OCI-LY7 (cell line): ENCODE measurements around the gene CDK11B. TPM values are rescaled to one million over a fixed set of nuclear protein-coding genes. Genes with fewer than 3 reads are reported as not detected.
"Not testable (repeated sequence)": the region's sequence is repeated elsewhere in the genome, so short reads cannot be mapped to it uniquely, and the experiment has no call there.

Source experiments
- BruUV-seq: library from RNA; stranded (reverse); fragments of 400-500 nt; replicated peaks from 2 replicates; lab custom pipeline; 2021; lab: Mats Ljungman, UMichigan
- CTCF ChIA-PET: fragments of 300-600 bp; sonication (Branson Sonifier 250); formaldehyde crosslinking; loops from one replicate; lab custom pipeline; 2022; ENCODE audit warnings: antibody characterized with exemption; ENCODE audit not compliant: unreplicated experiment; lab: Charles Lee
- POLR2A ChIA-PET: fragments of 300-600 bp; sonication (Branson Sonifier 250); formaldehyde crosslinking; loops from one replicate; lab custom pipeline; 2022; ENCODE audit warnings: antibody characterized with exemption; lab: Charles Lee
- DNase-seq: peaks from one replicate; pipeline ENCODE4 v3.0.0-alpha.2; 2015; ENCODE audit warnings: low spot score
- H2AFZ ChIP-seq: fragments of 200-600 bp; sonication (generic), shearing (Covaris generic); 2 replicates; pipeline ENCODE4 v1.6.1; 2014; ENCODE audit warnings: mild to moderate bottlenecking, antibody characterized with exemption, low read length, moderate library complexity
- H3K27ac ChIP-seq: fragments of 200-600 bp; sonication (generic); 2 replicates; pipeline ENCODE4 v1.5.1; 2014; ENCODE audit warnings: mixed run types, low read depth, mild to moderate bottlenecking, moderate library complexity, low read length, inconsistent platforms; ENCODE audit not compliant: poor library complexity, severe bottlenecking
- H3K36me3 ChIP-seq: fragments of 200-600 bp; sonication (generic); 2 replicates; pipeline ENCODE4 v1.6.1; 2014; ENCODE audit warnings: mild to moderate bottlenecking, antibody characterized with exemption, low read length, moderate library complexity, mixed read lengths; ENCODE audit not compliant: insufficient read depth
- H3K4me1 ChIP-seq: fragments of 200-600 bp; sonication (generic); 2 replicates; pipeline ENCODE4 v1.5.1; 2014; ENCODE audit warnings: mild to moderate bottlenecking, low read length; ENCODE audit not compliant: insufficient read depth, poor library complexity, severe bottlenecking
- H3K4me2 ChIP-seq: fragments of 200-600 bp; sonication (generic); 2 replicates; pipeline ENCODE4 v1.6.1; 2014; ENCODE audit warnings: mild to moderate bottlenecking, low read length
- H3K4me3 ChIP-seq: fragments of 200-600 bp; sonication (generic); 2 replicates; pipeline ENCODE4 v1.5.1; 2014; ENCODE audit warnings: mild to moderate bottlenecking, low read depth, low read length; ENCODE audit not compliant: poor library complexity, severe bottlenecking
- H3K79me2 ChIP-seq: fragments of 200-600 bp; sonication (generic); 2 replicates; pipeline ENCODE4 v1.6.1; 2016; ENCODE audit warnings: low read depth, mild to moderate bottlenecking, low read length, moderate library complexity, mixed read lengths; ENCODE audit not compliant: insufficient read depth
- H3K9me2 ChIP-seq: fragments of 200-600 bp; sonication (generic); 2 replicates; pipeline ENCODE4 v1.6.1; 2016; ENCODE audit warnings: mild to moderate bottlenecking, low read length, mixed read lengths; ENCODE audit not compliant: insufficient read depth
- H3K9me3 ChIP-seq: fragments of 200-600 bp; sonication (generic); 2 replicates; pipeline ENCODE4 v1.6.1; 2014; ENCODE audit warnings: mild to moderate bottlenecking, mixed run types, low read length, mixed read lengths
- H4K20me1 ChIP-seq: fragments of 200-600 bp; sonication (generic); 2 replicates; pipeline ENCODE4 v1.6.1; 2014; ENCODE audit warnings: mild to moderate bottlenecking, antibody characterized with exemption, low read length, moderate library complexity, mixed read lengths; ENCODE audit not compliant: insufficient read depth
- EZH2phosphoT487 ChIP-seq: fragments of 200-600 bp; sonication (generic); IDR thresholded peaks from 2 replicates; pipeline ENCODE4 v1.6.1; 2018; ENCODE audit warnings: low read depth, borderline replicate concordance, mild to moderate bottlenecking, mixed run types, antibody characterized with exemption, low read length, moderate library complexity, mixed read lengths
- intact Hi-C: fragments of 100-400 bp; cut with micrococcal nuclease; formaldehyde crosslinking; loops from one replicate; pipeline ENCODE4 v1.10.0; 2022; ENCODE audit not compliant: unreplicated experiment
- total RNA-seq, 2 experiments: library from RNA; depleted of rRNA in 1 of 2; stranded (reverse); fragments of >200 nt in 1 of 2; shearing (Covaris generic) in 1 of 2; gene quantifications; 2 replicates each; pipeline ENCODE4 v1.2.3, GENCODE V29; 2014 to 2022
- TF ChIP-seq, protein P1 (sequence below): fragments of 200-600 bp; sonication (generic); conservative IDR thresholded peaks from 2 replicates; pipeline ENCODE4 v1.5.1; 2014; ENCODE audit warnings: mild to moderate bottlenecking, antibody characterized with exemption, low read length, moderate library complexity, mixed read lengths

CDK11B gene
- total RNA-seq, 2 experiments from 2014 or later, result 21.6 to 51.5 TPM

DNA sequence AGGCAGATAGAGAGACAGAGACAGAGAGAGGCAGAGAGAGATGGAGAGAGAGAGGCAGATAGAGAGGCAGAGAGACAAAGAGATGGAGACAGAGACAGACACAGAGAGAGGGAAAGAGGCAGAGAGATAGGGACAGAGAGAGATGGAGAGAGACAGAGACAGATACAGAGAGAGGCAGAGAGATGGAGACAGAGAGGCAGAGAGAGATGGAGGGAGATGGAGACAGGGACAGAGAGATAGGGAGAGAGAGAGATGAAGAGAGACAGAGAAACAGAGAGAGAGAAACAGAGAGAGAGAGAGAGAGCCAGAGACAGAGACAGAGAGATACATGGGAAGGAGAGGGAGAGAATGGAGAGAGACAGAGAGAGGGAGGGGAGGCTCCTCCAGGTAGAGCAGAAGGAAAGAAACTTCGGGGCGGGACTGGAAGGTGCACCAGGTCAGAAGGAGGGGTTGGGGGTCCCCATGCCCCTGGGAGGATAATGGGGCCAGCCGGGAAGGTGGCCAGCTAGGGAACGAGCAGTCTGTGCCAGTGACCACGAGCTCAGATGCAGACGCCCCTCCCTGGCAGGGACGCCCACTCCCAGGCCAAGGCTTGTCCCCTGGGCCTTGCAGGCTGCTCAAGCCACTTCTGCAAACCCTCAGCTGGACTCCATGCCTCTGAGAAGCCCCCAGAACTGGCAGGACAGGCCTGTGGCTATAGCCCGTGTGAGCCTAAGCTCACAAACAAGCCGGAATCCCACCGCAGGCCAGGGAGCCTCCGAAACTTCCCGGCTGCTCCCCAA, 62.1 kb downstream of the CDK11B start:
- POLR2A ChIA-PET, result no interaction called here
- Histone ChIP-seq H3K4me2 (no peak overlapping the region), H3K27ac (no peak overlapping the region), H3K4me1 (no peaks in the 10 kb centered on the region), H3K9me2 (no peaks in the 10 kb centered on the region), H2AFZ (no peak overlapping the region), H3K9me3 (no peaks in the 10 kb centered on the region), H4K20me1 (no peaks in the 10 kb centered on the region), H3K79me2 (no peaks in the 10 kb centered on the region), H3K4me3 (no peak overlapping the region), H3K36me3 (no peaks in the 10 kb centered on the region)
- CTCF ChIA-PET, result no interaction called here
- no peak for DNase-seq
- TF ChIP-seq, protein P1, sequence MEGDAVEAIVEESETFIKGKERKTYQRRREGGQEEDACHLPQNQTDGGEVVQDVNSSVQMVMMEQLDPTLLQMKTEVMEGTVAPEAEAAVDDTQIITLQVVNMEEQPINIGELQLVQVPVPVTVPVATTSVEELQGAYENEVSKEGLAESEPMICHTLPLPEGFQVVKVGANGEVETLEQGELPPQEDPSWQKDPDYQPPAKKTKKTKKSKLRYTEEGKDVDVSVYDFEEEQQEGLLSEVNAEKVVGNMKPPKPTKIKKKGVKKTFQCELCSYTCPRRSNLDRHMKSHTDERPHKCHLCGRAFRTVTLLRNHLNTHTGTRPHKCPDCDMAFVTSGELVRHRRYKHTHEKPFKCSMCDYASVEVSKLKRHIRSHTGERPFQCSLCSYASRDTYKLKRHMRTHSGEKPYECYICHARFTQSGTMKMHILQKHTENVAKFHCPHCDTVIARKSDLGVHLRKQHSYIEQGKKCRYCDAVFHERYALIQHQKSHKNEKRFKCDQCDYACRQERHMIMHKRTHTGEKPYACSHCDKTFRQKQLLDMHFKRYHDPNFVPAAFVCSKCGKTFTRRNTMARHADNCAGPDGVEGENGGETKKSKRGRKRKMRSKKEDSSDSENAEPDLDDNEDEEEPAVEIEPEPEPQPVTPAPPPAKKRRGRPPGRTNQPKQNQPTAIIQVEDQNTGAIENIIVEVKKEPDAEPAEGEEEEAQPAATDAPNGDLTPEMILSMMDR, result no peak
- TF ChIP-seq EZH2phosphoT487, result no peak
- no TSS peak for BruUV-seq
- intact Hi-C loops, result no loop called here

DNA sequence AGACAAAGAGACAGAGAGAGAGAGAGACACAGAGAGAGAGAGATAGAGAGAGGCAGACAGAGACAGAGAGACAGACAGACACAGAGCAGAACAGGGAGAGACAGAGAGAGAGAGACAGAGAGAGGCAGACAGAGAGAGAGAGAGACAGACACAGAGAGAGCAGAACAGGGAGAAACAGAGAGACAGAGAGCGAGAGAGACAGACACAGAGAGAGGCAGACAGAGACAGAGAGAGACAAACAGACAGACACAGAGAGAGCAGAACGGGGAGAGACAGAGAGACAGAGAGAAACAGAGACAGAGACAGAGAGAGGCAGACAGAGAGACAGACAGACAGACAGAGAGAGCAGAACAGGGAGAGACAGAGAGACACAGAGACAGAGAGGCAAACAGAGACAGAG, 63.5 kb downstream of the CDK11B start:
- DNase-seq, H3K4me2 ChIP-seq, H3K27ac ChIP-seq, H3K9me2 ChIP-seq, H2AFZ ChIP-seq, CTCF ChIA-PET, BruUV-seq, POLR2A ChIA-PET, H3K9me3 ChIP-seq, H3K4me1 ChIP-seq, intact Hi-C loops, H3K36me3 ChIP-seq, H3K79me2 ChIP-seq, H4K20me1 ChIP-seq, H3K4me3 ChIP-seq: not testable (repeated sequence)

DNA sequence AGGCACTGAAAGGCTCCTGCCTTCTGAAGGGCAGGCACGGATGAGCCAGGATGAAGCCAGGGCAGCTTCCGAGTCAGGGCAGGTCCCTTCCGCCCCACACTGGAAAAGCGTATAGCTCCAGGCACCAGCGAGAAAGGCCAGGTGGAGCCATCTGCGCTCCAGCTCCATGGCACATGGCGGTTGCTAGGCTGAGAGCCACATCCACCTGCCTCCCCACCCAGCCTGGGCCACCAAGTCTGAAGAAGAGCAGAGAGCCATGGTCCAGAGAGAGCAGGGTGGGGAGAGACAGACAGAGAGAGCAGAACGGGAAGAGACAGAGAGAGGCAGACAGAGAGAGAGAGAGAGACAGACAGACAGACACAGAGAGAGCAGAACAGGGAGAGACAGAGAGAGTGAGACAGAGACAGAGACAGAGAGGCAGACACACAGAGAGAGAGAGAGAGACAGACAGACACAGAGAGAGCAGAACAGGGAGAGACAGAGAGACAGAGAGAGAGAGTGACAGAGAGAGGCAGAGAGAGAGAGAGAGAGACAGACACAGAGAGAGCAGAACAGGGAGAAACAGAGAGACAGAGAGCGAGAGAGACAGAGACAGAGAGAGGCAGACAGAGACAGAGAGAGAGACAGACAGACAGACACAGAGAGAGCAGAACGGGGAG, 64.1 kb downstream of the CDK11B start:
- BruUV-seq, result no TSS peak
- Histone ChIP-seq H3K79me2 (no peaks in the 10 kb centered on the region), H3K36me3 (no peaks in the 10 kb centered on the region), H3K27ac (no peak overlapping the region), H2AFZ (no peak overlapping the region), H3K4me2 (no peak overlapping the region), H4K20me1 (no peaks in the 10 kb centered on the region), H3K4me3 (no peak overlapping the region), H3K9me3 (no peaks in the 10 kb centered on the region), H3K4me1 (no peaks in the 10 kb centered on the region), H3K9me2 (no peaks in the 10 kb centered on the region)
- TF ChIP-seq, protein P1, result no peak
- no peak for DNase-seq
- ChIA-PET POLR2A (no interaction called here), CTCF (no interaction called here)
- intact Hi-C loops, result no loop called here
